DND-41 (cell line): ENCODE results near the gene CYTH3.

ENCODE experiments used
- EZH2 ChIP-seq: IDR thresholded peaks from 3 replicates; pipeline ENCODE4 v1.6.1; 2012; ENCODE audit warnings: borderline replicate concordance, low read depth, mild to moderate bottlenecking, moderate library complexity, low read length, inconsistent platforms; ENCODE audit not compliant: severe bottlenecking
- TF ChIP-seq, protein P1 (sequence below): IDR thresholded peaks from 2 replicates; pipeline ENCODE4 v1.5.1; 2012; ENCODE audit warnings: borderline replicate concordance, low read length, moderate library complexity, mild to moderate bottlenecking; ENCODE audit not compliant: poor library complexity, severe bottlenecking; ENCODE audit errors: extremely low read depth

DNA sequence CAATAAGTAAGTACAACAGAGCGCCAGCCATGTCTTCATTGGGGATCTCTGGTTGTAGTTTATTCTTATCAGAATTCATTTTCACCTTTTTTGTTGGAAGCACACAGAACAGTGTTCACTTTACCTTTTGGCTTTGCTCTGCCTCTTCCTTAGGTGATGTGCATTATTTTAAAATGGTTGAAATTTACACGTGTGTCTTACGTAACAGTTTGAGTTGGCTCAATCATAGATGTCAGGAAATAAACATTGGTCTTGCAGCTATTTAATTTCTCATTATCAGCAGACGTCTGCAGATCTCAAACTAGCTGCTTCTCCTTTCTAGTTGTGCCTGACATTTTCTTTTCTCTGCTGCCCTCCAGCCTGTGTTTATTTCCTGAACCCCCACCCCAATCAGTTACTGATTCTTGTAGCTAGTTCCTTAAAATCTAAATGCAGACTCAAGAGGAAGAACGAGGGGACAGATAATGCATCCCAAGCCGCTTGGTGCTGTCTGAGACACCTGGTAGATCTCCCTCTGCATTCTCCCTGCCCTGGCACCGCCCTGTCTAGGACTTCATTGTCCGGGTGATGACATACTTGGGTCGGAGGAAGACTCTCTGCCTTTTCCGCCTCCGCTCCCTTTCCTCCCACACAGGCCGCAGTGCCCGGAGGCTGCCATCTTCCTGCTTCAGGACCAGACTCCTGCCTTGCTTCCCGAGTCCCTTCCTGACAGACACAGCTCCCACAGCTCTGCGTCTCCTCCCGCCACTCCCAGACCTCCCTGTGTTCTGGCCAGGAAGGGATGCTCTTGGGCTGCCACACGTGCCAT, 133.0 kb downstream of the CYTH3 start:
- TF ChIP-seq, protein P1, sequence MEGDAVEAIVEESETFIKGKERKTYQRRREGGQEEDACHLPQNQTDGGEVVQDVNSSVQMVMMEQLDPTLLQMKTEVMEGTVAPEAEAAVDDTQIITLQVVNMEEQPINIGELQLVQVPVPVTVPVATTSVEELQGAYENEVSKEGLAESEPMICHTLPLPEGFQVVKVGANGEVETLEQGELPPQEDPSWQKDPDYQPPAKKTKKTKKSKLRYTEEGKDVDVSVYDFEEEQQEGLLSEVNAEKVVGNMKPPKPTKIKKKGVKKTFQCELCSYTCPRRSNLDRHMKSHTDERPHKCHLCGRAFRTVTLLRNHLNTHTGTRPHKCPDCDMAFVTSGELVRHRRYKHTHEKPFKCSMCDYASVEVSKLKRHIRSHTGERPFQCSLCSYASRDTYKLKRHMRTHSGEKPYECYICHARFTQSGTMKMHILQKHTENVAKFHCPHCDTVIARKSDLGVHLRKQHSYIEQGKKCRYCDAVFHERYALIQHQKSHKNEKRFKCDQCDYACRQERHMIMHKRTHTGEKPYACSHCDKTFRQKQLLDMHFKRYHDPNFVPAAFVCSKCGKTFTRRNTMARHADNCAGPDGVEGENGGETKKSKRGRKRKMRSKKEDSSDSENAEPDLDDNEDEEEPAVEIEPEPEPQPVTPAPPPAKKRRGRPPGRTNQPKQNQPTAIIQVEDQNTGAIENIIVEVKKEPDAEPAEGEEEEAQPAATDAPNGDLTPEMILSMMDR = no peak
- TF ChIP-seq EZH2 = no peak
